Lung (tissue), 12 donors: ENCODE results near the gene PJA1. TPM values are rescaled to one million over a fixed set of nuclear protein-coding genes. Genes with fewer than 3 reads are reported as not detected.

ENCODE experiments used
- ATAC-seq: fragments of 200-7000 bp; cut with Tn5 transposase; one replicate; pipeline ENCODE4 v1.9.1; 2020; ENCODE audit warnings: moderate number of reproducible peaks; ENCODE audit not compliant: insufficient read depth, low FRiP score
- DNase-seq, 3 donors: peaks; one replicate each; pipeline ENCODE4 v3.0.0-alpha.2; 2013 to 2017
- H3K27ac ChIP-seq, 2 donors: one replicate each; pipeline ENCODE4 v1.5.1; 2013; ENCODE audit warnings: mild to moderate bottlenecking in 2 of 2, moderate library complexity in 2 of 2, control low read depth in 1 of 2, inconsistent platforms in 1 of 2, low read depth in 1 of 2, low read length in 1 of 2
- H3K27me3 ChIP-seq, 3 donors: one replicate each; pipeline ENCODE4 v1.5.1; 2013; ENCODE audit warnings: low read length in 2 of 3; ENCODE audit not compliant: control insufficient read depth in 3 of 3, insufficient read depth in 3 of 3
- H3K36me3 ChIP-seq, 4 donors: one replicate each; pipeline ENCODE4 v1.5.1; 2013; ENCODE audit warnings: low read length in 4 of 4, mild to moderate bottlenecking in 1 of 4, moderate library complexity in 1 of 4; ENCODE audit not compliant: control insufficient read depth in 4 of 4, insufficient read depth in 4 of 4
- H3K4me1 ChIP-seq, 5 donors: one replicate each; pipeline ENCODE4 v1.5.1; 2013; ENCODE audit warnings: low read length in 5 of 5, mild to moderate bottlenecking in 2 of 5, moderate library complexity in 1 of 5; ENCODE audit not compliant: control insufficient read depth in 5 of 5, insufficient read depth in 5 of 5
- H3K4me3 ChIP-seq: one replicate; pipeline ENCODE4 v1.5.1; 2013; ENCODE audit warnings: mild to moderate bottlenecking, control low read depth, moderate library complexity
- H3K9ac ChIP-seq, 2 donors: one replicate each; pipeline ENCODE4 v1.5.1; 2013; ENCODE audit warnings: low read length in 2 of 2, control low read depth in 1 of 2; ENCODE audit not compliant: insufficient read depth in 1 of 2
- H3K9me3 ChIP-seq, 4 donors: one replicate each; pipeline ENCODE4 v1.5.1; 2013; ENCODE audit warnings: low read length in 3 of 4, mild to moderate bottlenecking in 1 of 4, moderate library complexity in 1 of 4; ENCODE audit not compliant: control insufficient read depth in 4 of 4, insufficient read depth in 3 of 4
- CTCF ChIP-seq: IDR thresholded peaks from 2 replicates; pipeline ENCODE4 v1.5.1; 2012; ENCODE audit warnings: mild to moderate bottlenecking; ENCODE audit errors: control extremely low read depth, extremely low read depth
- WGBS, 2 donors: extraction: QIAGEN DNeasy Blood & Tissue Kit; methylation state at CpG; one replicate each; pipeline ENCODE4 v1.1.7; 2013; 5-methylcytosine and 5-hydroxymethylcytosine counted together
- polyA plus RNA-seq, 2 donors: library from polyadenylated mRNA; stranded (reverse); fragments of 200-250 nt; gene quantifications; one replicate each; pipeline ENCODE4 v1.2.1, GENCODE V29; 2013
- total RNA-seq, 2 donors: library from RNA; depleted of rRNA in 1 of 2; stranded (reverse); fragments of >200 nt in 1 of 2; gene quantifications; one replicate each; pipeline ENCODE4 v1.2.1, GENCODE V29; 2014 to 2021
- donor health status: control.
- donor health status: control.
- donor health status: Bipolar disorder and iron deficiency.
- donor health status: healthy.
- donor health status: DM: yes; HTN: yes; CAD: no.

Gene PJA1
- total and polyA plus RNA-seq, 4 donors = 4.5 to 28.3 (median 15.2) TPM

GRCh38 chrX:69178592-69178991 lies 13.3 kb upstream of the PJA1 start:
- 67 to 89% methylated on average over 3 of the region's 3 CpGs for WGBS, 2 donors
- no peak for TF ChIP-seq CTCF
- Histone ChIP-seq H3K27me3 (peaks cover 0 to 10% (median 4%) of the 10 kb centered on the region in 3 donors), H3K27ac (no peak overlapping the region), H3K4me3 (no peak overlapping the region), H3K9ac (no peak overlapping the region), H3K4me1 (peaks cover 0 to 8% (median 0%) of the 10 kb centered on the region in 5 donors), H3K36me3 (no peaks in the 10 kb centered on the region), H3K9me3 (no peaks in the 10 kb centered on the region)
- DNase-seq (no peak), ATAC-seq (no peak)

- no peak overlapping the region for H3K27ac ChIP-seq
- no peak overlapping the region for H3K9ac ChIP-seq
- H3K27me3 ChIP-seq = peaks cover 0 to 10% (median 4%) of the 10 kb centered on the region in 3 donors
- ATAC-seq (no peak), DNase-seq (no peak)
- no peaks in the 10 kb centered on the region for H3K36me3 ChIP-seq
- no peak overlapping the region for H3K4me3 ChIP-seq
- WGBS, 2 donors = 86 to 90% methylated on average over 4 of the region's 4 CpGs
- no peak for TF ChIP-seq CTCF
- H3K4me1 ChIP-seq = peaks cover 0 to 7% (median 0%) of the 10 kb centered on the region in 5 donors
- no peaks in the 10 kb centered on the region for H3K9me3 ChIP-seq
These were observed 12.4 kb upstream of the PJA1 start for GRCh38 chrX:69177511-69178162.

- DNase-seq (no peak), ATAC-seq (no peak)
- Histone ChIP-seq H3K27ac (no peak overlapping the region), H3K27me3 (peaks cover 0 to 8% (median 7%) of the 10 kb centered on the region in 3 donors), H3K9me3 (no peaks in the 10 kb centered on the region), H3K9ac (no peak overlapping the region), H3K36me3 (no peaks in the 10 kb centered on the region), H3K4me1 (peaks cover 0 to 3% (median 0%) of the 10 kb centered on the region in 5 donors), H3K4me3 (no peak overlapping the region)
- 71 to 80% methylated on average over 3 of the region's 3 CpGs for WGBS, 2 donors
- TF ChIP-seq CTCF = no peak
These were observed 10.8 kb upstream of the PJA1 start for GRCh38 chrX:69176053-69176452.
